Ectodermal cell (in vitro differentiated cells): Measurements from ENCODE around the gene UBE2D1. TPM values are rescaled to one million over a fixed set of nuclear protein-coding genes. Genes with fewer than 3 reads are reported as not detected.

Experiments used
- H3K27ac ChIP-seq: 2 replicates; pipeline ENCODE4 v1.7.0; 2013; ENCODE audit warnings: mild to moderate bottlenecking, low read depth, low read length; ENCODE audit not compliant: insufficient read depth, poor library complexity, severe bottlenecking
- H3K27me3 ChIP-seq: 2 replicates; pipeline ENCODE4 v1.7.0; 2013; ENCODE audit warnings: mild to moderate bottlenecking, low read length; ENCODE audit not compliant: insufficient read depth, control insufficient read depth, poor library complexity, severe bottlenecking
- H3K36me3 ChIP-seq: one replicate; pipeline ENCODE4 v1.7.0; 2013; ENCODE audit warnings: low read length; ENCODE audit not compliant: control insufficient read depth, insufficient read depth
- H3K4me1 ChIP-seq: one replicate; pipeline ENCODE4 v1.7.0; 2013; ENCODE audit warnings: low read length; ENCODE audit not compliant: control insufficient read depth, insufficient read depth
- H3K4me3 ChIP-seq: 2 replicates; pipeline ENCODE4 v1.7.0; 2013; ENCODE audit warnings: low read depth, low read length, control low read depth; ENCODE audit not compliant: insufficient read depth
- H3K9me3 ChIP-seq: 2 replicates; pipeline ENCODE4 v1.7.0; 2013; ENCODE audit warnings: mild to moderate bottlenecking, low read length, moderate library complexity; ENCODE audit not compliant: control insufficient read depth
- WGBS, 2 experiments: methylation state at CpG; one replicate each; pipeline ENCODE4 v1.1.7; 2013; ENCODE audit warnings: missing lambda C conversion rate in 2 of 2; 5-methylcytosine and 5-hydroxymethylcytosine counted together
- polyA plus RNA-seq, 4 experiments: library from polyadenylated mRNA; stranded (reverse); fragments of 50-300 nt; gene quantifications; one replicate each; pipeline ENCODE4 v1.2.3, GENCODE V29; 2013

The UBE2D1 gene
- 33.5 TPM for polyA plus RNA-seq (2013, experiment 1 of 4)
- polyA plus RNA-seq (2013, experiment 2 of 4) = 36.8 TPM
- 34.8 TPM for polyA plus RNA-seq (2013, experiment 3 of 4)
- 37.0 TPM for polyA plus RNA-seq (2013, experiment 4 of 4)

DNA sequence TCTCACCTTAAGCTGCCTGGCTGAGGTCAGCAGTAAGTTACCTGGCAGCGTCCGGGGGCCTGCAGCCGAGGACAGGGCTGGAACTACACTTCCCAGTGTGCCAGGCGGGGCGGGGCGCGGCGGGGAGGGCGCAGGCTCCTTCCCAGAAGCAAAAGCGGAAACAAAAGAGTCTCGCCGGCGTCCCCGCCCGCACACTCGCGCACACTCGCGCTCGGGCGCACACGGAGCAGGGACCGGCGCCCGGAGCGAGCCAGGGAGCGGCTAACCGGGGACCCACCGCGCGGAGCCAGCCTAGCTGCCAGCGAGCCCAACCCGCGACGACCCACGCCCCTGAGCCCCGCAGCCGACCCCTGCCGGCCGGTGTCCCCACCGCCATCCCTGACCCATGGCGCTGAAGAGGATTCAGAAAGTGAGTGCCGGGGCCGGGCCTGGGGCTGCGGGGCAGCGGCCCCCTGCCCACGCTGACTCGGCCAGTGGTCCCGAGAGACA lies at the start of gene UBE2D1:
Gene UBE2D1 (plus strand): TSS at position 190 of the 489 bp plus-strand sequence. CDS start 196 bp downstream, at position 386.
- 0% methylated on average over 49 of the region's 49 CpGs for WGBS, 2 experiments
- no peaks in the 10 kb centered on the region for H3K36me3 ChIP-seq
- H3K9me3 ChIP-seq = no peaks in the 10 kb centered on the region
- no peaks in the 10 kb centered on the region for H3K27me3 ChIP-seq
- H3K27ac ChIP-seq = no peak within 1 kb of the TSS
- H3K4me3 ChIP-seq = peak within 1 kb of the TSS; percentile 91
- no peaks in the 10 kb centered on the region for H3K4me1 ChIP-seq

DNA sequence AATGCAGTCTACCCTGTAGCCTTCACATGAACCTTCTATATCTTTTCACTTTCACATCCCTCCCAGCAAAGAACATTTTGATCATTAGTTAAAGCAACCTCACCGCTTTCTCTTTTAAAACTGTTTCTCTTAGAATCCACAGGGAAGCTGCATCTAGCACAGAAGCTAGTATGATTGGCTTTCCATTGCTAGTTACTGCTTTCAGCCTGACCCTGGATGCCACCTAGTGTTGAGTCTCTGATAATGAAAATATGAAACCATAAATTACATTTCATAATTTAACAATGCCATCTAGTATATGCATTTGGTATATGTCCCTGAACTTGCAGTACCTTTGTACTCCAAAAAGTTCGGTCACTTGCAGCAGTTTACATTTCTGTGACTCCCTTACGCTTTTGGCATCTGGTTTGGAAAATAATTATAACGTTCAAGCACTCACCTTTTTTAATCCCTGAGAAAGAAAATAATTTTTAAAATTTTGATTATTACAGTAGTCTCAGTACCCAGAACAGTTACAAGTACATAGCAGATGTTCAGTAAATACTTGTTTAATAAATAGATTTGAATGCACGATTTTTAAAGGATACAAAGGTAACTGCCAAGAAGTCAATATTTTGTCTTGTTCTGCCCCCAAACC lies 43.1 kb upstream of the UBE2D1 start:
- Histone ChIP-seq H3K4me3 (no peak overlapping the region), H3K9me3 (no peaks in the 10 kb centered on the region), H3K4me1 (no peaks in the 10 kb centered on the region), H3K27me3 (no peaks in the 10 kb centered on the region), H3K27ac (no peak overlapping the region), H3K36me3 (no peaks in the 10 kb centered on the region)
- 86 to 95% methylated on average over 2 to 5 of the region's 5 CpGs for WGBS, 2 experiments

DNA sequence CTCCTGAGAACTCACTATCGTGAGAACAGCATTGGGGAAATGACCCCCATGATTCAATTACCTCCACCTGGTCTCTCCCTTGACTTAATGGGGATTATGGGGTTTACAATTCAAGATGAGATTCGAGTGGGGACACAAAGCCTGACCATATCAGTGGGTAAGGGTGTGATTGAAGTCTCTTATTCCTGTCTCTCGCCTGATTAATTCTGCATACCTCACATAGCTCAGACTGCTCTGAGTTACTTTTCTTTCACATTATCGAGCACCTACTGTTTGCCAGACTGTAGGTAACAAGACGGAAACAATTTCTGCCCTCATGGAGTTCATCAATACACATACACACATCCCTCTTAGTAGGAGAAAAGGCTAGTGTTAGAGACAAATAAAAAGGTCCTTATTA lies 40.8 kb upstream of the UBE2D1 start:
- Histone ChIP-seq H3K36me3 (no peaks in the 10 kb centered on the region), H3K27me3 (no peaks in the 10 kb centered on the region), H3K27ac (no peak overlapping the region), H3K4me3 (no peak overlapping the region), H3K9me3 (no peaks in the 10 kb centered on the region), H3K4me1 (no peaks in the 10 kb centered on the region)
- WGBS, 2 experiments = 78 to 79% methylated on average over 5 of the region's 5 CpGs

DNA sequence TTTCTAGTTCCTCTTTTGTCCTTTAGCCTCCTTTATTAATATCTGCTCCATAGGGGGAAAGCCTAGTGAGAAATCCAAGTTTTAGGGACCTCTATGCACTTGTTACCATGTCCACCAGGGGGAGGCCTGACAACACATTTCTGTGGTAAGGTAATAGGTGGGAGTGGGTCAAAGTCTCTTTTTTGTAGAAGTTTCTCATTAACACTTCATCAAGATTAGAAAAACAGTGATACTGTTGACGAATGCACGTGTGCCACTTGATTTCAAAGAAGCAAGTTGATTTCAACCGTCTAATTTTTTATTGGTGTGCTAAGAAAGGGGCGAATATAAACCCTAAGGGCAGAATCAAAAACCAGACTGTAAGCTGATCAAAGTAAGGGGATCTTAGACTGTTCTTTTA lies 35.2 kb upstream of the UBE2D1 start:
- H3K4me1 ChIP-seq = no peaks in the 10 kb centered on the region
- no peak overlapping the region for H3K4me3 ChIP-seq
- H3K9me3 ChIP-seq = no peaks in the 10 kb centered on the region
- no peaks in the 10 kb centered on the region for H3K36me3 ChIP-seq
- WGBS, 2 experiments = 31% methylated on average over 4 of the region's 4 CpGs
- H3K27me3 ChIP-seq = no peaks in the 10 kb centered on the region
- no peak overlapping the region for H3K27ac ChIP-seq

GRCh38 chr10:58300676-58301075 lies 34.1 kb upstream of the UBE2D1 start:
- Histone ChIP-seq H3K9me3 (no peaks in the 10 kb centered on the region), H3K36me3 (no peaks in the 10 kb centered on the region), H3K4me3 (no peak overlapping the region), H3K27me3 (no peaks in the 10 kb centered on the region), H3K4me1 (no peaks in the 10 kb centered on the region), H3K27ac (no peak overlapping the region)

DNA sequence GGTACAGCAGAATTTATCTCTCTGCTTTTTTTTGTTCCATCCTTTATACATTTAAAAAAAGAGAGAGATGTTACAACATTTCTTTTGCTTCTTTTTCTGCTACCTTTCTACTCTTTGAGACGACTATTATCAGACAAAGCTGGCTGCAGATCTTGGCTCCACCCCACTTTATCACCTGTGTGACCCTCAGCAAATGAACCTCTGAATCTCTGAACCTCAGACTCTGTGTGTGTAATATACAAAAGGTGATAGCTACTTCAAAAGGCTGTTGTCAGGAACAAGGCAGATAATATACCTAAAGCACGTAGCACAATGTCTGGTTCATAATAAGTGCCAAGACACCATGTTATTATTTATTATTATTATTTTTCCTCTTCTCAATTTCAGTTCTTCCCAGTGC lies 32.6 kb upstream of the UBE2D1 start:
- Histone ChIP-seq H3K27me3 (no peaks in the 10 kb centered on the region), H3K4me3 (no peak overlapping the region), H3K9me3 (no peaks in the 10 kb centered on the region), H3K36me3 (no peaks in the 10 kb centered on the region), H3K27ac (no peak overlapping the region), H3K4me1 (no peaks in the 10 kb centered on the region)
- WGBS, 2 experiments = 89 to 92% methylated on average over 1 to 2 of the region's 2 CpGs

DNA sequence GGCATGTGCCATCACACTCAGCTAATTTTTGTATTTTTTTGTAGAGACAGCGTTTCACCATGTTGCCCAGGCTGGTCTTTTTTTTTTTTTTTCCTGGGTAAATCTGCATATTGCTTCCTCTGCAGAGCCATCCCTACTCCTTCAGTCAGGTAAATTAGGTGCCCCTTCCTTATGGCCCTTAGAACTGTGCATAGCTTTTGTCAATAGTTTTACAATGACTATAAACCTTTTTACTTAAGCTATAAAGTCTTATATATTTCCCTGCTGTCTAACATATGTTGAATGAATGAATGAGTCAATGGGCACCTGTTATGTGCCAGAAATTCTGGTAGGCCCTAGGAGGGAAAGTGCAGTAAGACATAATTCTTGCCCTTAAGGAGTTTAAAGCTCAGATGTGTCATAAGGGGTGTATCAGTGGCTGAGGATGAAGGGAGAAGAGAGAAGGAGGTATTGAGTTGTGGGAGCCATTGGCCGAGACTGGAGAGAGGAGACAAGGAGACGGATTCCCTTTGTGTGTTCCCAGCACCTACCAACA lies 30.6 kb upstream of the UBE2D1 start:
- Histone ChIP-seq H3K36me3 (no peaks in the 10 kb centered on the region), H3K27ac (no peak overlapping the region), H3K4me1 (no peaks in the 10 kb centered on the region), H3K4me3 (no peak overlapping the region), H3K9me3 (no peaks in the 10 kb centered on the region), H3K27me3 (no peaks in the 10 kb centered on the region)
- 78 to 82% methylated on average over 3 of the region's 3 CpGs for WGBS, 2 experiments

GRCh38 chr10:58305821-58306220 lies 29.0 kb upstream of the UBE2D1 start:
- H3K27ac ChIP-seq = no peak overlapping the region
- no peaks in the 10 kb centered on the region for H3K27me3 ChIP-seq
- 76 to 82% methylated on average over 3 to 4 of the region's 4 CpGs for WGBS, 2 experiments
- no peaks in the 10 kb centered on the region for H3K9me3 ChIP-seq
- no peaks in the 10 kb centered on the region for H3K36me3 ChIP-seq
- H3K4me1 ChIP-seq = no peaks in the 10 kb centered on the region
- H3K4me3 ChIP-seq = no peak overlapping the region

- Histone ChIP-seq H3K4me1 (no peaks in the 10 kb centered on the region), H3K36me3 (no peaks in the 10 kb centered on the region), H3K27ac (no peak overlapping the region), H3K4me3 (no peak overlapping the region), H3K9me3 (no peaks in the 10 kb centered on the region), H3K27me3 (no peaks in the 10 kb centered on the region)
- WGBS, 2 experiments = 93 to 96% methylated on average over 3 of the region's 3 CpGs
Measured at GRCh38 chr10:58307676-58308075, 27.1 kb upstream of the UBE2D1 start.

DNA sequence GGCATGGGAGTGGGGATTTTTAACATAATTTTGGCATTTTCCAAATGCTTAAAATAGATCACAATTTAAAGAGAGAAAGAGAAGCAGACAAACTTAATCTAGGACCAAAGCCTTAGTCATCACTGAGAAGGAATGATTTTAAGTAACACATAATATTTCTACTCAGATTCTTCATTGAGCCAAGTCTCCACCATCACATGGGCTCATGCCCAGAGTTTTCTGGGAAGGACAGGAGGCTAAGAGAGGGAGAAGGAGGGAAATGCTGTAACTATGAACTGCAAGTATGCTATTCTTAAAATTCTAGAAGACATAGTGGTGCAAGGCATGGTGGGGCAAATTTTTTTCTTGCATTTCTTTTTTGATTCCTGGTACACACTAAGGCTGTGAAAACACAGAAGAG lies 23.8 kb upstream of the UBE2D1 start:
- Histone ChIP-seq H3K27ac (no peak overlapping the region), H3K27me3 (no peaks in the 10 kb centered on the region), H3K36me3 (no peaks in the 10 kb centered on the region), H3K4me1 (no peaks in the 10 kb centered on the region), H3K4me3 (no peak overlapping the region), H3K9me3 (no peaks in the 10 kb centered on the region)
